GM06990 (cell line): ENCODE data around the gene TTBK1.

Experiments
- DNase-seq: peaks from one replicate; pipeline ENCODE4 v3.0.0-alpha.2; 2011; ENCODE audit not compliant: insufficient read length; ENCODE audit errors: extremely low read depth
- H3K27me3 ChIP-seq: replicated peaks from 2 replicates; pipeline ENCODE4 v1.6.0; 2011; ENCODE audit warnings: low read length; ENCODE audit not compliant: control insufficient read depth, insufficient read depth
- H3K36me3 ChIP-seq: 2 replicates; pipeline ENCODE4 v1.5.1; 2011; ENCODE audit warnings: low read length; ENCODE audit not compliant: control insufficient read depth, insufficient read depth
- H3K4me3 ChIP-seq: replicated peaks from 2 replicates; pipeline ENCODE4 v1.5.1; 2011; ENCODE audit warnings: low read depth, mild to moderate bottlenecking, control low read depth, low read length
- CTCF ChIP-seq: IDR thresholded peaks from 2 replicates; pipeline ENCODE4 v1.5.1; 2011; ENCODE audit warnings: low read length, control low read depth, mild to moderate bottlenecking, inconsistent platforms; ENCODE audit not compliant: insufficient read depth, poor library complexity, severe bottlenecking

Gene TTBK1

GRCh38 chr6:43250992-43251373, 7.7 kb downstream of the TTBK1 start:
- H3K36me3 ChIP-seq, result no peaks in the 10 kb centered on the region
- DNase-seq, result no peak
- no peak overlapping the region for H3K4me3 ChIP-seq
- no peak for TF ChIP-seq CTCF
- H3K27me3 ChIP-seq, result no peaks in the 10 kb centered on the region; the same call in 1 of the 2 replicates

- no peak for DNase-seq
- no peaks in the 10 kb centered on the region for H3K36me3 ChIP-seq
- H3K27me3 ChIP-seq, result no peaks in the 10 kb centered on the region; the same call in 1 of the 2 replicates
- no peak for TF ChIP-seq CTCF
- no peak overlapping the region for H3K4me3 ChIP-seq
Measured at GRCh38 chr6:43253401-43253800, 10.1 kb downstream of the TTBK1 start.

- no peak for TF ChIP-seq CTCF
- no peak for DNase-seq
- Histone ChIP-seq H3K36me3 (no peaks in the 10 kb centered on the region), H3K27me3 (no peaks in the 10 kb centered on the region; the same call in 1 of the 2 replicates), H3K4me3 (no peak overlapping the region)
Measured at GRCh38 chr6:43254138-43254817, 11.0 kb downstream of the TTBK1 start.

GRCh38 chr6:43254846-43255245, 11.6 kb downstream of the TTBK1 start:
- Histone ChIP-seq H3K27me3 (no peaks in the 10 kb centered on the region; the same call in 1 of the 2 replicates), H3K4me3 (no peak overlapping the region), H3K36me3 (no peaks in the 10 kb centered on the region)
- no peak for DNase-seq
- TF ChIP-seq CTCF, result no peak

- no peaks in the 10 kb centered on the region; the same call in 1 of the 2 replicates for H3K27me3 ChIP-seq
- H3K36me3 ChIP-seq, result no peaks in the 10 kb centered on the region
- H3K4me3 ChIP-seq, result no peak overlapping the region
- no peak for TF ChIP-seq CTCF
- DNase-seq, result no peak
Measured at GRCh38 chr6:43255408-43256054, 12.2 kb downstream of the TTBK1 start.
